HG03571 (cell line): Measurements from ENCODE around the gene NTM.
"Not testable (repeated sequence)": the region's sequence is repeated elsewhere in the genome, so short reads cannot be mapped to it uniquely, and the experiment has no call there.

Experiments
- ATAC-seq: cut with Tn5 transposase; IDR thresholded peaks from one replicate; pipeline ENCODE4 v1.9.1; 2021; ENCODE audit not compliant: unreplicated experiment

Gene NTM

DNA sequence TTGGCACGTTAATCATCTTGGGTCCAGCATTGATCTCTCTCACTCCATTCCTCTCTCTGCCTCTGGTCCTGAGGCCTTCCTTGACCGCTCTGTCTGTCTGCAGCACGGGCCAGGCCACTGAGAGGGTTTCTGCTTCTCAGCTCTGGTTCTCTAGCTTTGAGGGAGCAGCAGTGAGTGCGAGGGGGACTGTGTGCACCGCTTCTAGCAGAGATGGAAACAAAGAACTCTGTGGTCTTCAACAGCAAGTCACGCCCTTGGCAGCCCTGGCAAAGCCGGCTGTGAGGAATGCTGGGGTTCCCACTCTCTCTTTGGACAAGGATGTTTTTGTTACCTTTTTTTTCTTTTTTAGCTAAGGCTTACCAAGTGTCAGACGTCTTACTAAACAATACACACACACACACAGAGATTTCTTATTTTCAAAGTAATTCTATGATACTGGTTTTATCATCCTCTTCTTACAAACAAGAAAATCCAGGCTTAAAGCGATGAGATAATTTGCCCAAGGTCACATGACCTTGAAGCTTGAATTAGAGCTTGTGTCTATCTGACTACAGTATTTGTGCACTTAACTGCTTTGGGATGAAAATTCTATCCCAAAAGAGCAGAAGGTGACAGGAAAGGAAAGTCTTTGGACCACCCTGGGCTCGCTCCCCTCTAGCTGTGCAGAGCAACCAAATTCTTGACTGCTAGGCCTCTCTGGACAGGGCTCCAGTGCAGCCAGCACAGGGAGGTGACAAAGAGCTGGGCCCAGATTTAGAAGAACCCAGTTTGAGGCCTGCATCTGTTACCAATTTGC is 293.2 kb downstream of the NTM start:
- ATAC-seq = no peak

GRCh38 chr11:131664293-131664692 is 293.9 kb downstream of the NTM start:
- ATAC-seq = no peak

- ATAC-seq = no peak
Measured at GRCh38 chr11:131664816-131665215, 294.4 kb downstream of the NTM start.

- ATAC-seq = no peak
Measured at GRCh38 chr11:131665344-131665968, 295.0 kb downstream of the NTM start.

DNA sequence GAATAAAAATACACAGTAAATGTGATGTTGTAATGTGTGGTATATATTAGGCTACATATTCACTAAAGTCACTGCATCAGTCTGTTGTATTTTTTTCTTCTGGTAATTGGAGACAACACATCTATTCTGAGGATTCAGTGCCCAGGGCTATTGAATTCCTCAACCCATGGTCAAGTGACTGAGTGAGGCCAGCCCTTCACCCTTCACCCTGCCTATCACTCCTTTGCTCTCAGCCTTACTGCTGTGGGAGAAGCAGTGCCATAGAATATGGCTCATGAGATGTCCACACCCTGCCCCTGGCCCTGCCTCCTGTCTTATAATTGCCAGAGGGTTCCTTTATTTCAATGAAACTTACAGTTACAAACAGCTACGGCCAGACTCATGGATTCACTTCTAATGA is 295.6 kb downstream of the NTM start:
- no peak for ATAC-seq

DNA sequence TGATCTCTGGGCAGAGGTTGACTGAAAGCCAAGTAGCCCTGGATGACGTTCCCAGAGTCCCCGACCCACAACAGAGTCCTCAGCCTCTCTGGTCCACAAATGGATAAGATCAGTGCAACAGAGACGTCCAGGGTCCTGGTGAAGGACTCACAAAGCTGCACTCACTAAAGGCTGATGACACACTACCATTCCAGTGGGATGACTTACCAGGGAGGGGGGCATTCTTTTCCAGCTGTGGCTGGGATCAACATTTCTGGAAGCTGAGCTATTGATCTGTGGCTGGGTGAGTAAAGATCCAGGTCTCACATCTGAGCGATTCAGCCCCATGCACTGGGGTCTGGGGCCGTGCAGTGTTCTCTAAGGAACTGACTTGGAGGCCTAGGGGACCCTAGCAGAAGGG is 296.2 kb downstream of the NTM start:
- no peak for ATAC-seq

DNA sequence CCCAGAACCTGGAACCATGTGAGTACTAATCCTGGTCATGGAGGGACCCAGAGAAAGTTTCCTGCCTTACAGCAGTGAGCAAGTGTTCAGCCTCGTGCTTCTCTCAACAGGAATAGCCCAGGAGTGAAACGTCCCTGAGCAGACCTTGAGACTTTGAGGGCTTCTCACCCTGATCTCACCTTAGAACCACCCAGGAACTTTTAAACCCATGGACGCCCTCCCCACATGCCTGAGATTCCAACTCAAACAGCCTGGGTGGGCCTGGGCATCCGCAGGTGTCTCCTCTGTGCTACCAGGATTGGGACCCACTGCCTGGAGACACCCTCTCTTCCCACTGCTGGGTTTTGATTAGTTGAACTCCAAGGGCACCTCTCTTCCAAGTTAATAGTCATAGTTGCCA is 297.2 kb downstream of the NTM start:
- ATAC-seq = no peak

DNA sequence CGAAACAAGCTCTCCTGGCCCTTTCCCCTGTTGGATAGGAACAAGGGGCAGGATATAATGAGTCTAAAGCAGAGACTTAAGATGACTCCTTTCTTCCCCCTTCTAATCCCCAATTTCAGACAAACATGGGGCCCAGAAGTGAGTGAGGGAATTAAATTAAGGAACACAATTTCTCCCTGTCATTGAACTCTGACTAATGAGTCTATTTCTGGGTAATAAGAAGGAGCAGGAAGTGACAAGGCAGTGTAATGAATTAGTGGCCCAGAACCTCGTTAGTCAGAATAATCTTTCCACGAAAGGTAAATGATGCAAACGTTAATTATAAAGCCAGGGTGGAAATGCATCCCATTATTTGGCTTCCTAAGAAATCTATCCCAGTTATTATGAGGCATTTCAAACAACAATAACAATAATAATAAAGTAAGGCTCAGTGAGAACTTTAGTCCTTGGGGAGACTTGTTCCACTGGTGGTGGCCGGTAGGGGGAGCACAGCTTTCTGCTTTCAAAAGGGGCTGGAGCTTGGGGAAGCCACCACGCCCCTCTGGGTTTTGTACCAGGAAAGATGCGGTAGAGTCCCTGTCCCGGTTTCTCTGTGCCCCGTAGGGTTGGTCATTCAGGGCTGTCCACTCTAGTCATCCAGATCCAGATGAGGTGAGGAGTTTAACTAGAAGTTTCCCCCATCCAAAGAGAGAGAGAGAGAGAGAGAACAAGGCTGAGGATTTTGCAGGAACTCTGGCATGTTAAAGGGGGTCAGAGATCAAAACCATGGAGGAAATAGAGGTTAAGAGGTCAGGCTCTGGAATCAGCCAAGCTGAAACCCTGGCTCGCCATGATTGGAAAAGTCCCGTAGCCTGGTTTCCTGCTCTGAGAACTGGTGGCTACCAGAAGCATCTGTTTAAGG is 298.3 kb downstream of the NTM start:
- ATAC-seq = peak; percentile 63

GRCh38 chr11:131669401-131669780 is 299.0 kb downstream of the NTM start:
- ATAC-seq = no peak

DNA sequence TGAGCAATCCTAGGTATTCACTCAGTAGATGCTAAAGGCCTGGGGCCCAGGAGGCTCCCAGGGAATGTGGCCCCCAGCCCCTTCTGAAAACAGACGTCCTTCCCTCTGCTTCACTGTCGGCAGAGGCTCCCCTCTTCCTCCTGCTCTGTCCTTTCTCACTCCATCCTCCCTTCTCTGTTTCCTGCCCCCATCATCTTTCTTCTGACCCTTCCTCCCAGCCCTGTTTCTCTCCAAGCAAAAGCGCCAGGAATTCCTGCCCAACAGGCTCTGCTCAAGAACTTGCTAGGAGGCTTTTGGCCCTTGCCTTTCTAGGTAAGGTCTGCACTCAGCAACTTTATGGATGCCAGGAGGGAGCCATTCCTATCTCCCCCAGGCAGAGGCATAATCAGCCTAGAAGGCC is 300.5 kb downstream of the NTM start:
- no peak for ATAC-seq

- ATAC-seq = no peak
Measured at GRCh38 chr11:131671320-131671719, 300.9 kb downstream of the NTM start.

DNA sequence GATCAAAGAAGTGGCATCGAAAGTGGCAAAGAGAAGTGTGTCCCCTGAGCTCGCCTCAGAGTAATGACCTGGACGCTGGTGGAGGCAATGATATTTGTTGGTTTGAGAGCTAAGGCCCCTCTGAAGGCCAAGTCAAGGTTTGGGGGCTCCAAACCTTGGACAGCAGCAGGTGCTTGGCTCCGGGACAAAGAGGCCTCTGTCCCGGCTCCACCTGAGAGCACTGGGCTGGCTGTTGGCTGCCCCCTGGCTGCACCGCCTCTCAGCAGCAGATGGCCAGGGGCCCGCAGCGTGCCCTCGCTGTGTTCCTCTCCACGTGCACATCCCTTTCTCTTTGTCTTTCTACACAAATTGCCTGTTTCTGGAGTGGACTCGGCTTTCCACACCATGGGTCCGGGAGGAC is 301.3 kb downstream of the NTM start:
- ATAC-seq = no peak

GRCh38 chr11:131672191-131672590 is 301.8 kb downstream of the NTM start:
- ATAC-seq = no peak

GRCh38 chr11:131674051-131674755 is 303.8 kb downstream of the NTM start:
- ATAC-seq = peak; percentile 78

- no peak for ATAC-seq
Measured at GRCh38 chr11:131675121-131675888, 304.9 kb downstream of the NTM start.

DNA sequence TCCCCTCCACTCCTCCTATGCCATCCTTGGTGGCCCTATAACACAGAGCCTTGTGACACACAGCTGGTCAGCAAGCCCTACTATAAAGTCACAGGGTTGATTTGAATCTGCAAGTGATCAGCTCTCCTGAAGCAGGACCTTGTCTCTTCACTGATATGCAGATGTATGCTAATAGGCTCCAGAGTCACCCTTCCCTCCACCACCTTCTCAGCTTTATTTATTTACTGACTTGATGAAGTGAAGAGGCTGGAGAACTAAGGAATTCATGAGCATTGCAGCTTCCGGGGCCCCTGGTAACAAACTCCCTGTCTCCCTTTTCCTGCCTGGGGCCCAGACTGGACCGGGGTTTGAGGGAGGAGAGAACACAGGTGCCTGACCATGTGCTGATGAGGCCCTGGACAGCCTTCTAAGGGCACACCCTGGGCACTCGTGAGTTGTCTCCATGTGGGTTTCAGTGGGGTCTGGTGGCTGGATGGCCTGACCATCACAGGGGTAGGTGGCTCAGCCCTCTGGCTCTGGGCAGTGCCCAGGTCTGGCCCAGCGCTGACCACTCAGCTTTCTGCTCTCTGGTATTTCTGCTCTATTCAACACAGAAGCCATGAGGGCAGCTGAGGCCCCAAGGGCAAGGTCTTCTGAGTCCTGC is 307.5 kb downstream of the NTM start:
- no peak for ATAC-seq

- ATAC-seq = no peak
Measured at GRCh38 chr11:131678658-131679340, 308.4 kb downstream of the NTM start.

DNA sequence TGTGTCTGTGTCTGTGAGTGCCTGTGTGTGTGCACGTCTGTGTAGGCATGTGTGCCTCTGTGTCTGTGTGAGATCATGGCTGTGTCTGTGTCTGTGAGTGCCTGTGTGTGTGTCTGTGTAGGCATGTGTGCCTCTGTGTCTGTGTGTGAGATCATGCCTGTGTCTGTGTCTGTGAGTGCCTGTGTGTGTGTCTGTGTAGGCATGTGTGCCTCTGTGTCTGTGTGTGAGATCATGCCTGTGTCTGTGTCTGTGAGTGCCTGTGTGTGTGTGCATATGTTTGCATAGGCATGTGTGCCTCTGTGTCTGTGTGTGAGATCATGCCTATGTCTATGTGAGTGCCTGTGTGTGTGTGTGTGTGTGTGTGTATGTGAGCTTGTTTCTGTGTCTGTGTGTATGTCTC is 310.0 kb downstream of the NTM start:
- ATAC-seq = not testable (repeated sequence)

GRCh38 chr11:131681920-131682319 is 311.5 kb downstream of the NTM start:
- ATAC-seq = no peak
